ENCODE results near the gene PHF5A.

GRCh38 chr22:41498303-41498835 lies 29.9 kb upstream of the PHF5A start:
- TF ChIP-seq CTCF (IDR thresholded peaks at IDR 0.05; ENCODE audit: low read depth, low read length) (no peak), POLR2A (IDR thresholded peaks at IDR 0.05; ENCODE audit: extremely low read depth, insufficient read length) (no peak)
